Astrocyte (in vitro differentiated cells and primary cell): Measurements from ENCODE around the gene ACOT13.
"Not testable (repeated sequence)": the region's sequence is repeated elsewhere in the genome, so short reads cannot be mapped to it uniquely, and the experiment has no call there.

ENCODE experiments used
- CTCF ChIP-seq: IDR thresholded peaks from 2 replicates; pipeline ENCODE4 v1.5.1; 2011; ENCODE audit warnings: low read depth, mild to moderate bottlenecking, inconsistent platforms, low read length, moderate library complexity; ENCODE audit not compliant: insufficient read depth
- EZH2 ChIP-seq: IDR thresholded peaks from 2 replicates; pipeline ENCODE4 v1.6.1; 2012; ENCODE audit warnings: mild to moderate bottlenecking, low read length, inconsistent platforms; ENCODE audit not compliant: insufficient read depth

GRCh38 chr6:24734710-24735109 lies 67.8 kb downstream of the ACOT13 start:
- not testable (repeated sequence) for TF ChIP-seq CTCF, EZH2
